IMR-90 (cell line): ENCODE results near the gene TMC4.
"Not testable (repeated sequence)": the region's sequence is repeated elsewhere in the genome, so short reads cannot be mapped to it uniquely, and the experiment has no call there.

Source experiments
- CEBPB ChIP-seq: IDR thresholded peaks from 2 replicates; pipeline ENCODE4 v1.6.1; 2012; ENCODE audit warnings: low read depth, low read length, improper control_type of control experiment
- FOS ChIP-seq: fragments of 150-350 bp; IDR thresholded peaks from 2 replicates; pipeline ENCODE4 v1.6.1; 2016; ENCODE audit warnings: low read depth, low read length
- MAFK ChIP-seq: IDR thresholded peaks from 2 replicates; pipeline ENCODE4 v1.6.1; 2012; ENCODE audit warnings: low read depth, low read length, improper control_type of control experiment
- MAZ ChIP-seq: IDR thresholded peaks from 2 replicates; pipeline ENCODE4 v1.6.1; 2012; ENCODE audit warnings: low read depth, mild to moderate bottlenecking, low read length, improper control_type of control experiment, moderate library complexity, borderline replicate concordance
- MXI1 ChIP-seq: IDR thresholded peaks from 2 replicates; pipeline ENCODE4 v1.6.1; 2012; ENCODE audit warnings: low read depth, mild to moderate bottlenecking, low read length, moderate library complexity, borderline replicate concordance
- POLR2A ChIP-seq: IDR thresholded peaks from 2 replicates; pipeline ENCODE4 v1.6.1; 2012; ENCODE audit warnings: mild to moderate bottlenecking, low read depth, low read length
- RAD21 ChIP-seq: IDR thresholded peaks from 2 replicates; pipeline ENCODE4 v1.6.1; 2012; ENCODE audit warnings: low read length, improper control_type of control experiment
- RFX5 ChIP-seq: IDR thresholded peaks from 2 replicates; pipeline ENCODE4 v1.8.0; 2012; ENCODE audit warnings: low read depth, mild to moderate bottlenecking, low read length, moderate library complexity
- SMC3 ChIP-seq: fragments of 150-350 bp; IDR thresholded peaks from 2 replicates; pipeline ENCODE4 v1.6.1; 2016; ENCODE audit warnings: low read depth, mild to moderate bottlenecking, antibody characterized with exemption, low read length, moderate library complexity
- TF ChIP-seq, protein P1 (sequence below): conservative IDR thresholded peaks from 2 replicates; pipeline ENCODE4 v1.5.1; 2012; ENCODE audit warnings: mild to moderate bottlenecking, low read depth, low read length, improper control_type of control experiment
- TF ChIP-seq, protein P2 (sequence below): fragments of 150-350 bp; IDR thresholded peaks from 2 replicates; pipeline ENCODE4 v1.6.1; 2017; ENCODE audit warnings: mild to moderate bottlenecking, antibody characterized with exemption, low read length, low read depth

DNA sequence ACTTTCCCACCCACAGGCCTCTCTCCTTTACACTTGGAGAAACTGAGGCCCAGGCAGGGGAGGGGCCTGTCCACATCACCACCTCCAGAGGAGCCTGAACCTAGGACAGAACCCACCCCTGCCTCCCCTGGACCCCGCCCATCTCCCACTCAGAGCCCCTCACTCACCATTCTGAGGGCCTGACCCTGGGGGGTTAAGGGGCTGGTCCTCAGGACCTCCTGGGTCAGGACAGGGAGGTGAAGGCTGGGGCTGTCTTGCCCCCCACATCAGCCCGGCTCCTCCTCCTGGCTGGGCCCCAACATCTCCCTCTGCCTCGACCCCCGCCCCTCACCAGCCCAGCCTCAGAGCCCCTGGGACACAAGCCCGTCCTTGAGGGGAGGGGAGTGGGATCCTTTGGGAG, 46.7 kb upstream of the TMC4 start:
- TF ChIP-seq, protein P1, sequence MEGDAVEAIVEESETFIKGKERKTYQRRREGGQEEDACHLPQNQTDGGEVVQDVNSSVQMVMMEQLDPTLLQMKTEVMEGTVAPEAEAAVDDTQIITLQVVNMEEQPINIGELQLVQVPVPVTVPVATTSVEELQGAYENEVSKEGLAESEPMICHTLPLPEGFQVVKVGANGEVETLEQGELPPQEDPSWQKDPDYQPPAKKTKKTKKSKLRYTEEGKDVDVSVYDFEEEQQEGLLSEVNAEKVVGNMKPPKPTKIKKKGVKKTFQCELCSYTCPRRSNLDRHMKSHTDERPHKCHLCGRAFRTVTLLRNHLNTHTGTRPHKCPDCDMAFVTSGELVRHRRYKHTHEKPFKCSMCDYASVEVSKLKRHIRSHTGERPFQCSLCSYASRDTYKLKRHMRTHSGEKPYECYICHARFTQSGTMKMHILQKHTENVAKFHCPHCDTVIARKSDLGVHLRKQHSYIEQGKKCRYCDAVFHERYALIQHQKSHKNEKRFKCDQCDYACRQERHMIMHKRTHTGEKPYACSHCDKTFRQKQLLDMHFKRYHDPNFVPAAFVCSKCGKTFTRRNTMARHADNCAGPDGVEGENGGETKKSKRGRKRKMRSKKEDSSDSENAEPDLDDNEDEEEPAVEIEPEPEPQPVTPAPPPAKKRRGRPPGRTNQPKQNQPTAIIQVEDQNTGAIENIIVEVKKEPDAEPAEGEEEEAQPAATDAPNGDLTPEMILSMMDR, result not testable (repeated sequence)
- not testable (repeated sequence) for TF ChIP-seq POLR2A, MXI1, RFX5, MAZ, FOS, RAD21, SMC3, MAFK, CEBPB
- TF ChIP-seq, protein P2, sequence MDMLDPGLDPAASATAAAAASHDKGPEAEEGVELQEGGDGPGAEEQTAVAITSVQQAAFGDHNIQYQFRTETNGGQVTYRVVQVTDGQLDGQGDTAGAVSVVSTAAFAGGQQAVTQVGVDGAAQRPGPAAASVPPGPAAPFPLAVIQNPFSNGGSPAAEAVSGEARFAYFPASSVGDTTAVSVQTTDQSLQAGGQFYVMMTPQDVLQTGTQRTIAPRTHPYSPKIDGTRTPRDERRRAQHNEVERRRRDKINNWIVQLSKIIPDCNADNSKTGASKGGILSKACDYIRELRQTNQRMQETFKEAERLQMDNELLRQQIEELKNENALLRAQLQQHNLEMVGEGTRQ, result not testable (repeated sequence)
